Gastroesophageal sphincter (tissue), 3 donors: Measurements from ENCODE around the gene EHMT2.

Source experiments
- CTCF ChIP-seq, 4 experiments: fragments of 200-600 bp in 2 of 4; fragments of 450-650 bp in 2 of 4; sonication (generic) in 1 of 4; IDR thresholded peaks; one replicate each; pipeline ENCODE4 v1.5.1; 2017 to 2019; ENCODE audit warnings: antibody characterized with exemption in 4 of 4, mild to moderate bottlenecking in 2 of 4, moderate library complexity in 2 of 4
- EP300 ChIP-seq: sonication (generic); formaldehyde crosslinking; IDR thresholded peaks from one replicate; pipeline ENCODE4 v1.6.1; 2017; ENCODE audit warnings: antibody characterized with exemption, mild to moderate bottlenecking
- POLR2AphosphoS5 ChIP-seq: sonication (generic); formaldehyde crosslinking; IDR thresholded peaks from one replicate; pipeline ENCODE4 v1.6.1; 2017; ENCODE audit warnings: antibody characterized with exemption

GRCh38 chr6:31896856-31897611, 464 bp downstream of the EHMT2 start:
- peak in 1 of 4 experiments; percentile 18 for TF ChIP-seq CTCF (IDR thresholded peaks at IDR 0.05)
- no peak for TF ChIP-seq POLR2AphosphoS5
- no peak for TF ChIP-seq EP300
